Dermis microvascular lymphatic vessel endothelial cell (primary cell): Measurements from ENCODE around the gene SYNE3. TPM values are rescaled to one million over a fixed set of nuclear protein-coding genes. Genes with fewer than 3 reads are reported as not detected.

Experiments
- DNase-seq, 2 donors: peaks; one replicate each; pipeline versions ENCODE4 v3.0.0 to v3.0.0-alpha.2; 2010; ENCODE audit warnings: low read depth in 2 of 2
- total RNA-seq: library from RNA; depleted of rRNA; stranded (reverse); fragments of >200 nt; gene quantifications from 2 replicates; pipeline ENCODE4 v1.2.1, GENCODE V29; 2014

Gene SYNE3
- total RNA-seq, 1 donor from 2014 or later = 17.1 TPM

GRCh38 chr14:95489214-95490137 is 27.0 kb downstream of the SYNE3 start:
- DNase-seq = peak in 1 of 2 donors; percentile 76

- DNase-seq = no peak
Observed at GRCh38 chr14:95488376-95489213, 27.9 kb downstream of the SYNE3 start.

GRCh38 chr14:95487669-95488084 is 28.8 kb downstream of the SYNE3 start:
- no peak for DNase-seq

GRCh38 chr14:95486875-95487668 is 29.4 kb downstream of the SYNE3 start:
- no peak for DNase-seq

GRCh38 chr14:95485222-95485819 is 31.1 kb downstream of the SYNE3 start:
- DNase-seq = no peak

GRCh38 chr14:95484296-95484695 is 32.2 kb downstream of the SYNE3 start:
- DNase-seq = no peak

GRCh38 chr14:95483309-95484165 is 32.9 kb downstream of the SYNE3 start:
- DNase-seq = peak; percentile 92 to 98

- DNase-seq = no peak
Observed at GRCh38 chr14:95482627-95483308, 33.7 kb downstream of the SYNE3 start.

- no peak for DNase-seq
Observed at GRCh38 chr14:95481391-95482022, 34.9 kb downstream of the SYNE3 start.

GRCh38 chr14:95480887-95481226 is 35.6 kb downstream of the SYNE3 start:
- DNase-seq = no peak

- peak; percentile 49 to 77 for DNase-seq
Observed at GRCh38 chr14:95480109-95480886, 36.2 kb downstream of the SYNE3 start.

- no peak for DNase-seq
Observed at GRCh38 chr14:95479494-95479893, 37.0 kb downstream of the SYNE3 start.

GRCh38 chr14:95478818-95479217 is 37.6 kb downstream of the SYNE3 start:
- no peak for DNase-seq

- no peak for DNase-seq
Observed at GRCh38 chr14:95478309-95478708, 38.1 kb downstream of the SYNE3 start.

GRCh38 chr14:95477411-95478269 is 38.8 kb downstream of the SYNE3 start:
- no peak for DNase-seq

GRCh38 chr14:95476747-95477146 is 39.7 kb downstream of the SYNE3 start:
- DNase-seq = no peak

- DNase-seq = no peak
Observed at GRCh38 chr14:95475540-95476240, 40.8 kb downstream of the SYNE3 start.
